Neural cell (in vitro differentiated cells): ENCODE measurements around the gene FIGNL1. TPM values are rescaled to one million over a fixed set of nuclear protein-coding genes. Genes with fewer than 3 reads are reported as not detected.

ENCODE experiments used
- H2AFZ ChIP-seq: fragments of 200-600, 300-800 bp; sonication (generic), shearing (Covaris generic); 2 replicates; pipeline ENCODE4 v1.6.0; 2014; ENCODE audit warnings: low read depth, mild to moderate bottlenecking, antibody characterized with exemption, low read length, moderate library complexity
- H3F3A ChIP-seq: fragments of 200-600 bp; shearing (Covaris generic); 2 replicates; pipeline ENCODE4 v1.6.1; 2016; ENCODE audit warnings: mild to moderate bottlenecking, moderate library complexity, mixed read lengths, antibody characterized with exemption, low read length; ENCODE audit not compliant: insufficient read depth, poor library complexity, severe bottlenecking
- H3K27ac ChIP-seq: fragments of 200-600, 300-800 bp; sonication (generic), shearing (Covaris generic); 2 replicates; pipeline ENCODE4 v1.5.1; 2014; ENCODE audit warnings: mild to moderate bottlenecking, low read length, moderate library complexity
- H3K27me3 ChIP-seq: fragments of 300-800, 200-600 bp; sonication (generic), shearing (Covaris generic); 2 replicates; pipeline ENCODE4 v1.6.0; 2014; ENCODE audit warnings: mild to moderate bottlenecking, low read depth, low read length, moderate library complexity; ENCODE audit not compliant: insufficient read depth
- H3K36me3 ChIP-seq: fragments of 300-800, 200-600 bp; sonication (generic), shearing (Covaris generic); 2 replicates; pipeline ENCODE4 v1.5.1; 2014; ENCODE audit warnings: mild to moderate bottlenecking, antibody characterized with exemption, low read length, moderate library complexity; ENCODE audit not compliant: insufficient read depth
- H3K4me2 ChIP-seq: fragments of 300-800, 200-600 bp; sonication (generic), shearing (Covaris generic); 2 replicates; pipeline ENCODE4 v1.6.0; 2014; ENCODE audit warnings: mild to moderate bottlenecking, low read length
- H3K4me3 ChIP-seq: fragments of 300-800, 200-600 bp; sonication (generic), shearing (Covaris generic); 2 replicates; pipeline ENCODE4 v1.5.1; 2014; ENCODE audit warnings: mild to moderate bottlenecking, low read length, moderate library complexity
- H3K79me2 ChIP-seq: fragments of 200-600 bp; shearing (Covaris generic); replicated peaks from 2 replicates; pipeline ENCODE4 v1.6.0; 2014; ENCODE audit warnings: mild to moderate bottlenecking, low read length, moderate library complexity; ENCODE audit not compliant: insufficient read depth
- H3K9ac ChIP-seq: fragments of 300-800, 200-600 bp; sonication (generic), shearing (Covaris generic); 2 replicates; pipeline ENCODE4 v1.6.1; 2016; ENCODE audit warnings: mild to moderate bottlenecking, low read length, mixed read lengths
- H3K9me2 ChIP-seq: fragments of 200-600 bp; shearing (Covaris generic); 2 replicates; pipeline ENCODE4 v1.6.1; 2016; ENCODE audit warnings: mild to moderate bottlenecking, low read length, mixed read lengths; ENCODE audit not compliant: insufficient read depth
- H3K9me3 ChIP-seq: fragments of 200-600, 300-800 bp; sonication (generic), shearing (Covaris generic); 2 replicates; pipeline ENCODE4 v1.6.1; 2016; ENCODE audit warnings: mild to moderate bottlenecking, mixed run types, low read length, moderate library complexity, mixed read lengths
- H4K20me1 ChIP-seq: fragments of 200-600 bp; shearing (Covaris generic); 2 replicates; pipeline ENCODE4 v1.6.1; 2016; ENCODE audit warnings: mild to moderate bottlenecking, mixed run types; ENCODE audit not compliant: insufficient read depth
- EP300 ChIP-seq: fragments of 450-650 bp; conservative IDR thresholded peaks from 2 replicates; pipeline ENCODE4 v1.6.1; 2014; ENCODE audit warnings: antibody characterized with exemption, mild to moderate bottlenecking, moderate library complexity; ENCODE audit not compliant: poor library complexity, severe bottlenecking
- EZH2 ChIP-seq: fragments of 200-600, 300-800 bp; shearing (Covaris generic), sonication (generic); IDR thresholded peaks from 2 replicates; pipeline ENCODE4 v1.6.1; 2014; ENCODE audit warnings: antibody characterized with exemption, low read length, borderline replicate concordance, mild to moderate bottlenecking; ENCODE audit not compliant: insufficient read depth, poor library complexity, severe bottlenecking
- MXI1 ChIP-seq: fragments of 450-650 bp; conservative IDR thresholded peaks from 2 replicates; pipeline ENCODE4 v1.6.1; 2014; ENCODE audit warnings: antibody characterized with exemption, mild to moderate bottlenecking; ENCODE audit not compliant: poor library complexity, severe bottlenecking
- POLR2AphosphoS5 ChIP-seq: IDR thresholded peaks from 2 replicates; pipeline ENCODE4 v1.6.1; 2012
- RAD21 ChIP-seq: fragments of 450-650 bp; conservative IDR thresholded peaks from 2 replicates; pipeline ENCODE4 v1.6.1; 2014; ENCODE audit warnings: antibody characterized with exemption, mild to moderate bottlenecking, moderate library complexity
- SMC3 ChIP-seq: fragments of 450-650 bp; conservative IDR thresholded peaks from 2 replicates; pipeline ENCODE4 v1.6.1; 2014; ENCODE audit warnings: antibody characterized with exemption, mild to moderate bottlenecking, moderate library complexity; ENCODE audit not compliant: poor library complexity
- TAF1 ChIP-seq: IDR thresholded peaks from 2 replicates; pipeline ENCODE4 v1.6.1; 2012; ENCODE audit warnings: low read depth
- polyA plus RNA-seq: library from polyadenylated mRNA; depleted of rRNA; stranded (reverse); fragments of >200 nt; gene quantifications from 2 replicates; pipeline ENCODE4 v1.2.3, GENCODE V29; 2014
- TF ChIP-seq, protein P1 (sequence below): IDR thresholded peaks from 2 replicates; pipeline ENCODE4 v1.6.1; 2012; ENCODE audit warnings: borderline replicate concordance
- TF ChIP-seq, protein P2 (sequence below): fragments of 450-650 bp; IDR thresholded peaks from 2 replicates; pipeline ENCODE4 v1.5.1; 2014; ENCODE audit warnings: antibody characterized with exemption, mild to moderate bottlenecking, moderate library complexity; ENCODE audit not compliant: poor library complexity, severe bottlenecking

FIGNL1 gene
- polyA plus RNA-seq, 1 donor from 2014 or later, result 32.8 TPM

DNA sequence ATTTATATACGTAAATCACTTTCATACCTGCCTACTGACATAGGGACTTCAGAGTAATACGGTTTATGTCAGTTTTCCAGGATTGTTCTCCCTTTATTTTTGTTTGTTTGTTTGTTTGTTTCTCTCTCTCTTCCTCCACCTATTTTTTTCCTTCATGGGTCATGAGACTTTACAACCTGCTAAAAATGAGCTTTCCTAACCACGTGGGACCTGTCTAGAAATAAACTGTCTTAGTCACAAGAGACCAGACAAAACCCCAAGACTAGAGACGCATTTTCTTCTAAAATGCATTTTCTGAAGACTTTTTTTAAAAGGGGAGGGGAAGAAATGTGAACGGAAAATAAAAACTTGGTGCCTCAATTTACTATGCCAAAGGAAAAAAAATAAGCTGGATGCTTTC lies 41.1 kb upstream of the FIGNL1 start:
- H3K9me2 ChIP-seq, result no peaks in the 10 kb centered on the region
- H3K9me3 ChIP-seq, result no peaks in the 10 kb centered on the region
- no peak for TF ChIP-seq RAD21
- TF ChIP-seq EZH2, result no peak
- no peak for TF ChIP-seq POLR2AphosphoS5
- TF ChIP-seq, protein P1, sequence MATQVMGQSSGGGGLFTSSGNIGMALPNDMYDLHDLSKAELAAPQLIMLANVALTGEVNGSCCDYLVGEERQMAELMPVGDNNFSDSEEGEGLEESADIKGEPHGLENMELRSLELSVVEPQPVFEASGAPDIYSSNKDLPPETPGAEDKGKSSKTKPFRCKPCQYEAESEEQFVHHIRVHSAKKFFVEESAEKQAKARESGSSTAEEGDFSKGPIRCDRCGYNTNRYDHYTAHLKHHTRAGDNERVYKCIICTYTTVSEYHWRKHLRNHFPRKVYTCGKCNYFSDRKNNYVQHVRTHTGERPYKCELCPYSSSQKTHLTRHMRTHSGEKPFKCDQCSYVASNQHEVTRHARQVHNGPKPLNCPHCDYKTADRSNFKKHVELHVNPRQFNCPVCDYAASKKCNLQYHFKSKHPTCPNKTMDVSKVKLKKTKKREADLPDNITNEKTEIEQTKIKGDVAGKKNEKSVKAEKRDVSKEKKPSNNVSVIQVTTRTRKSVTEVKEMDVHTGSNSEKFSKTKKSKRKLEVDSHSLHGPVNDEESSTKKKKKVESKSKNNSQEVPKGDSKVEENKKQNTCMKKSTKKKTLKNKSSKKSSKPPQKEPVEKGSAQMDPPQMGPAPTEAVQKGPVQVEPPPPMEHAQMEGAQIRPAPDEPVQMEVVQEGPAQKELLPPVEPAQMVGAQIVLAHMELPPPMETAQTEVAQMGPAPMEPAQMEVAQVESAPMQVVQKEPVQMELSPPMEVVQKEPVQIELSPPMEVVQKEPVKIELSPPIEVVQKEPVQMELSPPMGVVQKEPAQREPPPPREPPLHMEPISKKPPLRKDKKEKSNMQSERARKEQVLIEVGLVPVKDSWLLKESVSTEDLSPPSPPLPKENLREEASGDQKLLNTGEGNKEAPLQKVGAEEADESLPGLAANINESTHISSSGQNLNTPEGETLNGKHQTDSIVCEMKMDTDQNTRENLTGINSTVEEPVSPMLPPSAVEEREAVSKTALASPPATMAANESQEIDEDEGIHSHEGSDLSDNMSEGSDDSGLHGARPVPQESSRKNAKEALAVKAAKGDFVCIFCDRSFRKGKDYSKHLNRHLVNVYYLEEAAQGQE, result no peak
- TF ChIP-seq SMC3, result no peak
- TF ChIP-seq, protein P2, sequence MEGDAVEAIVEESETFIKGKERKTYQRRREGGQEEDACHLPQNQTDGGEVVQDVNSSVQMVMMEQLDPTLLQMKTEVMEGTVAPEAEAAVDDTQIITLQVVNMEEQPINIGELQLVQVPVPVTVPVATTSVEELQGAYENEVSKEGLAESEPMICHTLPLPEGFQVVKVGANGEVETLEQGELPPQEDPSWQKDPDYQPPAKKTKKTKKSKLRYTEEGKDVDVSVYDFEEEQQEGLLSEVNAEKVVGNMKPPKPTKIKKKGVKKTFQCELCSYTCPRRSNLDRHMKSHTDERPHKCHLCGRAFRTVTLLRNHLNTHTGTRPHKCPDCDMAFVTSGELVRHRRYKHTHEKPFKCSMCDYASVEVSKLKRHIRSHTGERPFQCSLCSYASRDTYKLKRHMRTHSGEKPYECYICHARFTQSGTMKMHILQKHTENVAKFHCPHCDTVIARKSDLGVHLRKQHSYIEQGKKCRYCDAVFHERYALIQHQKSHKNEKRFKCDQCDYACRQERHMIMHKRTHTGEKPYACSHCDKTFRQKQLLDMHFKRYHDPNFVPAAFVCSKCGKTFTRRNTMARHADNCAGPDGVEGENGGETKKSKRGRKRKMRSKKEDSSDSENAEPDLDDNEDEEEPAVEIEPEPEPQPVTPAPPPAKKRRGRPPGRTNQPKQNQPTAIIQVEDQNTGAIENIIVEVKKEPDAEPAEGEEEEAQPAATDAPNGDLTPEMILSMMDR, result no peak
- no peak for TF ChIP-seq MXI1
- no peak for TF ChIP-seq TAF1
- no peak for TF ChIP-seq EP300
- no peak overlapping the region for H3K9ac ChIP-seq
- H3K36me3 ChIP-seq, result no peaks in the 10 kb centered on the region
- H3K4me3 ChIP-seq, result no peak overlapping the region
- H3K27me3 ChIP-seq, result no peaks in the 10 kb centered on the region
- no peaks in the 10 kb centered on the region for H3F3A ChIP-seq
- no peak overlapping the region for H2AFZ ChIP-seq
- no peak overlapping the region for H3K27ac ChIP-seq
- H3K79me2 ChIP-seq, result no peaks in the 10 kb centered on the region
- H4K20me1 ChIP-seq, result no peaks in the 10 kb centered on the region
- H3K4me2 ChIP-seq, result no peak overlapping the region

DNA sequence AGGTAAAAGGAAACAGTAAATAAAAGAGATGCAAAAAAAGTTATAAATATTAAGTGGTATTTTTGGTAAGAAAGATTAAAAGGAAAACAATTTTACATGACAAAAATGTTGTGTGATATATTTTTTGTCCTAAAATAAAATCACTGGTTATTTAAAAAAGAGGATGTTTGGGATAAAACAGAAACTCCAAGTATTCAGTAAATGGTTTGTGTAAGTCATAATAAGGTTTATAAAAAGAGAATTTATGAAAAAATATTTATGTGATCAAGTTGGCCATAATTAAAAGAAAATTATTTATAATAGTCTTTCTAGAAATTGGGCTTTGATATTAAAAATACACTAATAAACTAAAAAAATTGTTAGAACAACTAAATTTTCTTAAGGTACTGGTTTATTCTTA lies 38.2 kb upstream of the FIGNL1 start:
- Histone ChIP-seq H3K9me2 (no peaks in the 10 kb centered on the region), H3K4me2 (no peak overlapping the region), H3F3A (no peaks in the 10 kb centered on the region), H3K4me3 (no peak overlapping the region), H4K20me1 (no peaks in the 10 kb centered on the region), H2AFZ (no peak overlapping the region), H3K27me3 (no peaks in the 10 kb centered on the region), H3K9ac (no peak overlapping the region), H3K9me3 (no peaks in the 10 kb centered on the region), H3K36me3 (no peaks in the 10 kb centered on the region), H3K79me2 (no peaks in the 10 kb centered on the region), H3K27ac (no peak overlapping the region)
- no peak for TF ChIP-seq RAD21

DNA sequence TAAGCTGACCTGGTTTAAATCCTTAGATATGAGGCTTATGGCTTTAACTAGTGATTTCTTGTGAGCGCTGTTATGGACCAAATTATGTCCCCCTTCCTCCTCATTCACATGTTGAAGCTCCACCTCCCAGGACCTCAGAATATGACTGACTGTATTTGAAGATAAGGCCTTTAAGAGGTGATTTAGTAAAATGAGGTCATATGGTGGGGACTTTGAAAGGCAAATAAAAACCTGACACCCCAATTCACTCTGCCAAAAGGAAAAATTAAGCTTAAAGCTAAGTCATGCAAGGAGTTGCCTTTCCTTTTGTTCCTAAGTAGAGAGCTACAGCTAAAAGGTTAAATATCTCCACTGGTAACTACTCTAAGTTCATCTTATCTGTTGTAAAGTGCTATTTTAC lies 36.4 kb upstream of the FIGNL1 start:
- Histone ChIP-seq H3K4me3 (no peak overlapping the region), H3K9ac (no peak overlapping the region), H4K20me1 (no peaks in the 10 kb centered on the region), H3K9me3 (no peaks in the 10 kb centered on the region), H2AFZ (no peak overlapping the region), H3K9me2 (no peaks in the 10 kb centered on the region), H3K4me2 (no peak overlapping the region), H3K27ac (no peak overlapping the region), H3K27me3 (no peaks in the 10 kb centered on the region), H3K36me3 (no peaks in the 10 kb centered on the region), H3K79me2 (no peaks in the 10 kb centered on the region), H3F3A (no peaks in the 10 kb centered on the region)
- TF ChIP-seq RAD21 (no peak), EP300 (no peak)
- TF ChIP-seq, protein P1, result no peak
